CD4-positive, alpha-beta memory T cell (primary cell): Measurements from ENCODE around the gene DENND4A. TPM values are rescaled to one million over a fixed set of nuclear protein-coding genes. Genes with fewer than 3 reads are reported as not detected.
A peak's percentile ranks its signal among the peaks of the same experiment; 100 is the strongest.
"Not testable (repeated sequence)": the region's sequence is repeated elsewhere in the genome, so short reads cannot be mapped to it uniquely, and the experiment has no call there.

Experiments
- CTCF ChIA-PET: fragments of 350-600 bp; sonication (Branson Sonifier 250); formaldehyde crosslinking; loops from one replicate; lab custom pipeline; 2021; ENCODE audit warnings: inconsistent platforms; ENCODE audit not compliant: partially characterized antibody; lab: Charles Lee
- POLR2A ChIA-PET: fragments of 350-600 bp; sonication (Branson Sonifier 250); formaldehyde crosslinking; loops from one replicate; lab custom pipeline; 2021; ENCODE audit not compliant: partially characterized antibody; lab: Charles Lee
- DNase-seq, 5 donors: peaks; one replicate each; pipeline versions ENCODE4 v3.0.0 to v3.0.0-alpha.2; 2020 to 2022; ENCODE audit warnings: mixed read lengths in 1 of 5
- H3K27ac ChIP-seq: one replicate; pipeline ENCODE4 v1.7.0; 2013; ENCODE audit warnings: low read depth, low read length
- H3K27me3 ChIP-seq: 2 replicates; pipeline ENCODE4 v1.7.0; 2013; ENCODE audit warnings: mild to moderate bottlenecking, low read length, moderate library complexity; ENCODE audit not compliant: insufficient read depth
- H3K36me3 ChIP-seq: 2 replicates; pipeline ENCODE4 v1.7.0; 2013; ENCODE audit warnings: mild to moderate bottlenecking, low read length, moderate library complexity; ENCODE audit not compliant: insufficient read depth
- H3K4me1 ChIP-seq: 2 replicates; pipeline ENCODE4 v1.7.0; 2013; ENCODE audit warnings: mild to moderate bottlenecking, low read length, moderate library complexity; ENCODE audit not compliant: insufficient read depth
- H3K4me3 ChIP-seq, 2 donors: one replicate each; pipeline ENCODE4 v1.7.0; 2013; ENCODE audit warnings: low read length in 2 of 2, mild to moderate bottlenecking in 1 of 2
- H3K9me3 ChIP-seq, 2 donors: one replicate each; pipeline ENCODE4 v1.7.0; 2013; ENCODE audit warnings: low read length in 2 of 2, control low read depth in 1 of 2; ENCODE audit not compliant: control insufficient read depth in 1 of 2
- H3K27ac Mint-ChIP-seq, 7 donors: one replicate each; pipeline ENCODE4 v1.8.0; 2020 to 2021; ENCODE audit warnings: mixed read lengths in 7 of 7, mild to moderate bottlenecking in 6 of 7, inconsistent platforms in 3 of 7, moderate library complexity in 3 of 7
- H3K27me3 Mint-ChIP-seq, 2 donors: one replicate each; pipeline ENCODE4 v1.8.0; 2020 to 2021; ENCODE audit warnings: mixed read lengths in 2 of 2
- H3K36me3 Mint-ChIP-seq, 2 donors: one replicate each; pipeline ENCODE4 v1.8.0; 2020 to 2021; ENCODE audit warnings: mixed read lengths in 2 of 2, inconsistent platforms in 1 of 2, mild to moderate bottlenecking in 1 of 2
- H3K4me1 Mint-ChIP-seq, 4 donors: one replicate each; pipeline ENCODE4 v1.8.0; 2020 to 2021; ENCODE audit warnings: mixed read lengths in 4 of 4, mild to moderate bottlenecking in 1 of 4
- H3K4me3 Mint-ChIP-seq, 8 donors: one replicate each; pipeline ENCODE4 v1.8.0; 2020 to 2021; ENCODE audit warnings: mixed read lengths in 8 of 8, mild to moderate bottlenecking in 7 of 8, moderate library complexity in 6 of 8, inconsistent platforms in 3 of 8
- H3K9me3 Mint-ChIP-seq, 8 donors: one replicate each; pipeline ENCODE4 v1.8.0; 2020 to 2021; ENCODE audit warnings: mixed read lengths in 8 of 8, mild to moderate bottlenecking in 5 of 8, inconsistent platforms in 3 of 8, moderate library complexity in 1 of 8
- intact Hi-C: fragments of 100-400 bp; cut with micrococcal nuclease; formaldehyde crosslinking; loops from one replicate; pipeline ENCODE4 v1.15.1; 2023
- polyA plus RNA-seq, 2 donors: library from polyadenylated mRNA; unstranded; fragments of 300-500 nt; fragmentation: Illumina TruSeq; gene quantifications; one replicate each; pipeline ENCODE4 v1.2.3, GENCODE V29; 2021
- total RNA-seq, 2 experiments: library from RNA; stranded (reverse); gene quantifications; one replicate each; pipeline ENCODE4 v1.2.3, GENCODE V29; 2021

DENND4A gene
- total and polyA plus RNA-seq, 4 experiments from 2014 or later = 8.4 to 69.4 (median 42.2) TPM

- no peaks in the 10 kb centered on the region for H3K27me3 ChIP-seq
- H3K36me3 ChIP-seq = no peaks in the 10 kb centered on the region
- Mint-ChIP-seq H3K4me3 (peak overlapping the region in 7 of 8 donors; percentile 51 to 77 (median 74)), H3K27me3 (no peaks in the 10 kb centered on the region), H3K9me3 (peaks cover 0 to 3% (median 0%) of the 10 kb centered on the region in 8 donors), H3K27ac (peak overlapping the region; percentile 90 to 99 (median 96)), H3K36me3 (peaks cover 0 to 3% of the 10 kb centered on the region in 2 donors), H3K4me1 (peaks cover 39 to 68% (median 53%) of the 10 kb centered on the region in 4 donors)
- H3K27ac ChIP-seq = peak overlapping the region; percentile 85
- peaks cover 66% of the 10 kb centered on the region for H3K4me1 ChIP-seq
- H3K4me3 ChIP-seq = peak overlapping the region in 1 of 2 donors; percentile 17
- ChIA-PET POLR2A (interaction anchor here (1.6 to 8.3 kb wide), 6 partner anchors 9 to 50 kb away, joined by 10 to 144 read pairs (median 44); partner anchors contain the start of genes DENND4A and RAB11A), CTCF (interaction anchor here (1.3 to 2.3 kb wide), 3 partner anchors 9 to 28 kb away, joined by 6 to 13 read pairs (median 7); partner anchors contain the start of gene DENND4A)
- intact Hi-C loops = loop anchor here (1.0 to 2.0 kb wide), 3 partner anchors 9 to 27 kb away; partner anchors contain the start of gene DENND4A
- DNase-seq = peak in 1 of 5 donors; percentile 45
- no peaks in the 10 kb centered on the region for H3K9me3 ChIP-seq
These were observed 27.5 kb upstream of the DENND4A start for GRCh38 chr15:65819563-65819960.

- ChIA-PET CTCF (interaction anchor here (1.0 to 2.3 kb wide), 7 partner anchors 10 to 28 kb away, joined by 3 to 13 read pairs (median 6); partner anchors contain the start of gene DENND4A), POLR2A (interaction anchor here (0.8 to 8.3 kb wide), 11 partner anchors 9 to 208 kb away, joined by 3 to 144 read pairs (median 10); partner anchors contain the start of genes DENND4A, INTS14 and RAB11A)
- DNase-seq = peak; percentile 69 to 93 (median 89)
- H3K4me1 Mint-ChIP-seq = peaks cover 35 to 63% (median 50%) of the 10 kb centered on the region in 4 donors
- Histone ChIP-seq H3K9me3 (no peaks in the 10 kb centered on the region), H3K4me1 (peaks cover 62% of the 10 kb centered on the region), H3K4me3 (peak overlapping the region in 1 of 2 donors; percentile 17), H3K36me3 (no peaks in the 10 kb centered on the region), H3K27ac (peak overlapping the region; percentile 85), H3K27me3 (no peaks in the 10 kb centered on the region)
- H3K27ac Mint-ChIP-seq = peak overlapping the region; percentile 90 to 99 (median 96)
- peak overlapping the region; percentile 32 to 77 (median 74) for H3K4me3 Mint-ChIP-seq
- intact Hi-C loops = loop anchor here (1.0 to 2.0 kb wide), 3 partner anchors 9 to 27 kb away; partner anchors contain the start of gene DENND4A
- peaks cover 0 to 3% of the 10 kb centered on the region in 2 donors for H3K36me3 Mint-ChIP-seq
- peaks cover 0 to 3% (median 0%) of the 10 kb centered on the region in 8 donors for H3K9me3 Mint-ChIP-seq
- no peaks in the 10 kb centered on the region for H3K27me3 Mint-ChIP-seq
These were observed 27.0 kb upstream of the DENND4A start for GRCh38 chr15:65818927-65819562.

DNA sequence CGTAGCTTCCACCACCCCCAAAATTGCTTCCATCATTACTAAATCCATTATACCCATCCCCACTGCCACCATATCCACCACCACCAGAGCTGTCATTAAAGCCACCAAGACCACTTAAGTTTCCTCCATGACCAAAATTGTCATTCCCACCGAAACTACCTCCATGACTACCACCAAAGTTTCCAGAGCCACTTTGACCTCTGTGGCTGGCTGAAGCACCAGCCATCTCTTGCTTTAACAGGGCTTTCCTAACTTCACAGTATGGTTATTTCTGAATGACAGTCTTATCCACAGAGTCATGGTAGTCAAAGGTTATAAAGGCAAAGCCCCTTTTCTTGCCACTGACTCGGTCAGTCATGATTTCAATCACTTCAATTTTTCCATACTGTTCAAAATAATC is 24.3 kb upstream of the DENND4A start:
- ChIA-PET POLR2A (interaction anchor here (1.0 to 8.3 kb wide), 7 partner anchors 9 to 53 kb away, joined by 3 to 144 read pairs (median 4); partner anchors contain the start of genes DENND4A and RAB11A), CTCF (interaction anchor here (1.0 to 2.2 kb wide), 6 partner anchors 10 to 20 kb away, joined by 3 to 8 read pairs (median 4); no protein-coding TSS in a partner anchor)
- no peaks in the 10 kb centered on the region for H3K9me3 ChIP-seq
- no peak overlapping the region for H3K4me3 ChIP-seq
- peaks cover 40% of the 10 kb centered on the region for H3K4me1 ChIP-seq
- no peaks in the 10 kb centered on the region for H3K36me3 ChIP-seq
- peaks cover 0 to 9% (median 5%) of the 10 kb centered on the region in 8 donors for H3K9me3 Mint-ChIP-seq
- no peak overlapping the region for H3K27ac ChIP-seq
- no peaks in the 10 kb centered on the region for H3K27me3 Mint-ChIP-seq
- peak overlapping the region in 2 of 8 donors; percentile 50 to 55 for H3K4me3 Mint-ChIP-seq
- intact Hi-C loops = no loop called here
- H3K36me3 Mint-ChIP-seq = peaks cover 4 to 6% of the 10 kb centered on the region in 2 donors
- H3K27me3 ChIP-seq = no peaks in the 10 kb centered on the region
- peak overlapping the region; percentile 1 to 92 (median 78) for H3K27ac Mint-ChIP-seq
- peaks cover 35 to 46% (median 42%) of the 10 kb centered on the region in 4 donors for H3K4me1 Mint-ChIP-seq
- no peak for DNase-seq

- peaks cover 31 to 42% (median 38%) of the 10 kb centered on the region in 4 donors for H3K4me1 Mint-ChIP-seq
- peak overlapping the region in 5 of 7 donors; percentile 30 to 92 (median 81) for H3K27ac Mint-ChIP-seq
- intact Hi-C loops = not testable (repeated sequence)
These were observed 23.9 kb upstream of the DENND4A start for GRCh38 chr15:65816008-65816407.

DNA sequence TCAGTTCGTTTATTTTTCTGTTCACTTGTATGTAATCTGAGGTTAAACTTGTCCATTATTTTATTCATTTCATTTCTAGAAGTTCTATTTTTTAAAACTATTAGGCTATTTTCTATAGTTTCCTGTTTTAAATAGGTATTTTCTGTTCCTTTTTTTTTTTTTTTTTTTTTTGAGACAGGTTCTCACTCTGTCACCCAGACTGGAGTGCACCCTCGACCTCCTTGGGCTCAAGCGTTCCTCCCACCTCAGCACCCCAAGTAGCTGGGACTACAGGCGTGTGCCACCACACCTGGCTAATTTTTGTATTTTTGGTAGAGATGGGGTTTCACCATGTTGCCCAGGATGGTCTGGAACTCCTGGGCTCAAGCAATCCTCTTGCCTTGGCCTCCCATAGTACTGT is 22.2 kb upstream of the DENND4A start:
- H3K4me3 ChIP-seq, H3K27ac ChIP-seq, H3K27me3 Mint-ChIP-seq, H3K4me3 Mint-ChIP-seq, H3K9me3 ChIP-seq, intact Hi-C loops, H3K36me3 Mint-ChIP-seq, H3K27me3 ChIP-seq, H3K36me3 ChIP-seq, DNase-seq, H3K9me3 Mint-ChIP-seq: not testable (repeated sequence)
- Mint-ChIP-seq H3K27ac (peak overlapping the region in 2 of 7 donors; percentile 44 to 68), H3K4me1 (peaks cover 22 to 28% (median 23%) of the 10 kb centered on the region in 4 donors)
- ChIA-PET CTCF (interaction anchor here (0.9 to 2.2 kb wide), 2 partner anchors 15 to 22 kb away, joined by 3 to 7 read pairs; no protein-coding TSS in a partner anchor), POLR2A (interaction anchor here (0.6 to 8.3 kb wide), 2 partner anchors 22 to 632 kb away, joined by 3 to 144 read pairs; partner anchors contain the start of gene DENND4A)
- peaks cover 18% of the 10 kb centered on the region for H3K4me1 ChIP-seq

More at GRCh38 chr15:65816008-65816407, 23.9 kb upstream of the DENND4A start:
- not testable (repeated sequence) for DNase-seq, H3K36me3 ChIP-seq, H3K9me3 Mint-ChIP-seq, H3K4me3 ChIP-seq, H3K27me3 ChIP-seq, H3K27me3 Mint-ChIP-seq, H3K36me3 Mint-ChIP-seq, H3K27ac ChIP-seq, H3K9me3 ChIP-seq
- peaks cover 36% of the 10 kb centered on the region for H3K4me1 ChIP-seq
- ChIA-PET POLR2A (interaction anchor here (1.0 to 8.3 kb wide), 7 partner anchors 8 to 53 kb away, joined by 3 to 144 read pairs (median 4); partner anchors contain the start of genes DENND4A and RAB11A), CTCF (interaction anchor here (1.0 to 2.2 kb wide), 6 partner anchors 8 to 21 kb away, joined by 3 to 7 read pairs (median 4); no protein-coding TSS in a partner anchor)
- H3K4me3 Mint-ChIP-seq = peak overlapping the region in 1 of 8 donors; percentile 55

DNA sequence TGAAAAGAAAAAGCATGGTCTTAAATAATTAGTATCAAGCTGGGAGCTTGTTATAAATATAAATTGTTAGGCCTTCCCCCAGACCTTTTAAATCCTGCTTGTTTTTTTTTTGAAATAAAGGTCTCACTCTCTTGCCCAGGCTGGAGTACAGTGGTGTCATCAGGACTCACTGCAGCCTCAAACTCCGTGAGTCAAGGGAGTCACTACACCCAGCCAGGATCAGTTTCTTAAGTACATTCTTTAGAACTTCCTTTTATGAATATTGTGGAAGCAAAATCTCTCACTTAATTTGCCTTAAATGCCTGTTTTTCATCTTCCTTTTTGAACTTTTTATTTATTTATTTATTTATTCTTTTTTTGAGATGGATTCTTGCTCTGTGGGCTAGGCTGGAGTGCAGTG is 20.8 kb upstream of the DENND4A start:
- no peaks in the 10 kb centered on the region for H3K27me3 ChIP-seq
- no peak overlapping the region for H3K27ac ChIP-seq
- intact Hi-C loops = no loop called here
- ChIA-PET POLR2A (interaction anchor here (1.3 to 8.3 kb wide), 2 partner anchors 20 to 21 kb away, joined by 3 to 144 read pairs; partner anchors contain the start of gene DENND4A), CTCF (interaction anchor here (1.1 to 2.3 kb wide), 2 partner anchors 16 to 21 kb away, joined by 3 to 7 read pairs; partner anchors contain the start of gene DENND4A)
- peaks cover 3 to 4% of the 10 kb centered on the region in 2 donors for H3K36me3 Mint-ChIP-seq
- peaks cover 13% of the 10 kb centered on the region for H3K4me1 ChIP-seq
- H3K4me3 ChIP-seq = no peak overlapping the region
- no peaks in the 10 kb centered on the region for H3K27me3 Mint-ChIP-seq
- no peaks in the 10 kb centered on the region for H3K9me3 ChIP-seq
- DNase-seq = no peak
- H3K27ac Mint-ChIP-seq = no peak overlapping the region
- H3K4me1 Mint-ChIP-seq = peaks cover 10 to 17% (median 11%) of the 10 kb centered on the region in 4 donors
- peak overlapping the region in 1 of 8 donors; percentile 10 for H3K4me3 Mint-ChIP-seq
- peaks cover 0 to 9% (median 5%) of the 10 kb centered on the region in 8 donors for H3K9me3 Mint-ChIP-seq
- H3K36me3 ChIP-seq = no peaks in the 10 kb centered on the region
